GM21423 (cell line): ENCODE data around the gene COPS6.

Source experiments
- ATAC-seq: cut with Tn5 transposase; IDR thresholded peaks from one replicate; pipeline ENCODE4 v1.9.1; 2021; ENCODE audit warnings: mild to moderate bottlenecking, moderate library complexity; ENCODE audit not compliant: unreplicated experiment

The COPS6 gene

GRCh38 chr7:100101016-100101862 is 12.5 kb downstream of the COPS6 start, which contains the start of the genes AP4M1 and MCM7:
AP4M1 (plus strand) TSS chr7:100101643; CDS start chr7:100101715, 72 bp downstream.
MCM7 (minus strand) TSS chr7:100101397; CDS start chr7:100101294, 103 bp downstream.
- ATAC-seq, result peak; percentile 81

- ATAC-seq, result no peak
Observed at GRCh38 chr7:100102950-100103840, 14.4 kb downstream of the COPS6 start.

DNA sequence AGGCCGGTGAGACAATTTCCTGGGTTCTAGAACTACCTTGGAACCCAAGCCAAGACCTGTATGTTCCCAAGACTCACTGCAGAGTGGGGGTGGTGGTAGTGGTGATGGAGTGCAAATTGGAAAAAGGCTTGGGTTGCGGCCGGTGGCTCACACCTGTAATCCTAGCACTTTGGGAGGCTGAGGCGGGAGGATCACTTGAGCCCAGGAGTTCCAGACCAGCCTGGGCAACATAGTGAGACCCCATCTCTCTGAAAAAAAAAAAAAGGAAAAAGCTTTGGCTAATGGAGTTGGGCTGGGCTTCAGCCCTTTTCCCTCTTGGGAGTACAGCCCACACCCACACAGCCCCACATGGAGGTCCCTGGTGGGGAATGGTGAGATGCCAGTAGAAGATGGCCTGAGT is 16.8 kb downstream of the COPS6 start:
- no peak for ATAC-seq

GRCh38 chr7:100106633-100107032 is 17.9 kb downstream of the COPS6 start:
- ATAC-seq, result no peak

DNA sequence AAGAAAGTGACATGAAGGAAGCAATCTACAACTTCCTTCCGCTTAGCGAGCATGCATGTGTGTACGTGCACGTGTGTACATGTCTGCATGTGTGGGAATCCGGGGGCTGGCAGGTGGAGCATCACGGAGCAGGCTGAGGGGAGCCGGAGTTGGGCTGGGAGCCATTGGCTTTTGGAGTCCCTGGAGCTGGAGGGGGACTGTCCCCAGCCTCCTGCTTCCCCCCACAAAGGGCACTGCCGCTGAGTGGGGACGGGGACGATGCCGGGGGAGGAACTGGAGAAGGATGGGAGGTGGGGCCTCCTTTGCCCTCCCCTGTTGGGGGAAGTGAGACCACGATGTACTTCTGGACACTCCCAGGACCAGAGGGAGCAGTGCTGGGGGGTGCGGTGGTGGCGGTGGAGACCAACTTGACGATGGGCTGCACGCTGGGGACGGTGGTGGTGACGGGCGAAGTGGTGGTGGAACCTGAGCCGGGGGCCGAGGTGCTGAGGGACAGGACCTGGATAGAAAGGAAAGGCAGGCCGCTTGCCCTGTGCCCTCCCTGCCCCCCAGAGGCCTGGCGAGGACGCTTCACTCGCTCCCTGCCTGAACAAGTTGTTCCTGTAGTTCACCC is 18.5 kb downstream of the COPS6 start:
- ATAC-seq, result no peak

- ATAC-seq, result no peak
Observed at GRCh38 chr7:100107890-100108289, 19.1 kb downstream of the COPS6 start.

- ATAC-seq, result no peak
Observed at GRCh38 chr7:100109521-100110163, 20.9 kb downstream of the COPS6 start.

DNA sequence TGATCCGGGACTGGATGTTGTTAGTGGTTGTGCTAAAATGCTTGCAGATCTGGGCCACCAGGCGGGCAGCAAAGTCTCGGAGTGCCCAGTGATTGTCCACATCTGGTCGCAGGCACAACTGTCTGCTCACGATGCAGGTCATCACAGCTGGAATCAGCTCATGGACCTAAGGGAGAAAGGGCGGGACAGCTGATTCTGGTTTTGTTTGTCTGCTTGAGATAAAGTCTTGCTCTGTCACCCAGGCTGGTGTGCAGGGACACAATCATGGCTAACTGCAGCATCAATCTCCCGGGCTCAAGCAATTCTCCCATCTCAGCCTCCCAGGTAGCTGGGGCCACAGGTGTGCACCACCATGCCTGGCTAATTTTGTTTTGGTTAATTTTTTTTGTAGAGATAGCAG is 22.4 kb downstream of the COPS6 start:
- no peak for ATAC-seq

DNA sequence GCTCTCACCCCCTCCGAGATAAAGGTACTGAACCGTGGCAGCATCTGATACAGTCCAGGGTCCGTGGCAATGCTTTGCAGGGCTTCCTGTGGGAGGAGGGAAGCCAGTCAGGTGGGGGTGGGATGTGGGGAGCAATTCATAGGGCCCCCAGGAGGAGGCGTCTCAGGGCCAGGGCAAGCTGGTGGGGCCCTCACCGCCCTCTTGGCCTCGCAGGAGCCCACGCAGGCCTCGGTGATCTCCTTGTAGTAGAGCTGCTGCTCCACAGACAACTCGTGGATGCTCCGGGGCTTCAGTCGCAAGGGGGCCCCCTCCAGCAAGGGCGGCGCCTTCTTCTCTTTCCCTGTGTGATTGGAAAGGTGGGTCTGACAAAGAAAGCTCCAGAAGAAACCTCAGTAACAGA is 23.1 kb downstream of the COPS6 start:
- ATAC-seq, result no peak

DNA sequence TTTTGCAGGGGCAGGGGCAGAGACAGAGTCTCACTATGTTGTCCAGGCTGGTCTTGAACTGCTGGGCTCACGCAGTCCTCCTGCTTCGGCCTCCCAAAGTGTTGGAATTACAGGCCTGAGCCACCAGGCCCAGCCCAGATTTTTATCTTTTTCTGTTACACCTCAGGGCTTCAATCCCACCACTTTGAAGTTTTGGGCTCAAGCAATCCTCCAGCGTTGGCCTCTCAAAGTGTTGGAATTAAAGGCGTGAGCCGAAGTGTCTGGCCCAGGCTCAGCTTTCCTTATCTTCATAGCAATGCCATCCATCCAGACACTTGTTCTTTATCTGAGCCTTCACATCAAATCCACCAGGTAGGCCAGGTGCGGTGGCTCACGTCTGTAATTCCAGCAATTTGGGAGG is 26.3 kb downstream of the COPS6 start:
- ATAC-seq, result no peak

- no peak for ATAC-seq
Observed at GRCh38 chr7:100118388-100119071, 29.8 kb downstream of the COPS6 start.

- peak; percentile 69 for ATAC-seq
Observed at GRCh38 chr7:100119072-100119969, 30.6 kb downstream of the COPS6 start, which contains the start of the genes CNPY4 and TAF6. CNPY4 (plus strand) TSS chr7:100119634; CDS start chr7:100119745, 111 bp downstream. TAF6 (minus strand) TSS chr7:100119358; CDS start chr7:100114209, 5,149 bp downstream.

GRCh38 chr7:100119970-100120732 is 31.4 kb downstream of the COPS6 start:
- ATAC-seq, result peak; percentile 30

DNA sequence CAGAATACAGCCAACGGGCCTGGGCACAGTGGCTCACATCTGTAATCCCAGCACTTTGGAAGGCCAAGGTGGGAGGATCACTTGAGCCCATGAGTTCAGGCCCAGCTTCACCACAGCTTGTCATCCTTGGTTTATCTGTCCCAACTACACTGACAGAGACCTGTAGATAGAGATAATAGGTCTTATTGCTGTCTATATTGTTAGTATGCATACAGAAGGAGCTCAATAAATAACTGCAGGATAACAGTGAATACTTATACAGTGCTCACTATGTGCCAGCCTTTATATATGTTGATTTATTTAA is 31.9 kb downstream of the COPS6 start:
- ATAC-seq, result no peak

DNA sequence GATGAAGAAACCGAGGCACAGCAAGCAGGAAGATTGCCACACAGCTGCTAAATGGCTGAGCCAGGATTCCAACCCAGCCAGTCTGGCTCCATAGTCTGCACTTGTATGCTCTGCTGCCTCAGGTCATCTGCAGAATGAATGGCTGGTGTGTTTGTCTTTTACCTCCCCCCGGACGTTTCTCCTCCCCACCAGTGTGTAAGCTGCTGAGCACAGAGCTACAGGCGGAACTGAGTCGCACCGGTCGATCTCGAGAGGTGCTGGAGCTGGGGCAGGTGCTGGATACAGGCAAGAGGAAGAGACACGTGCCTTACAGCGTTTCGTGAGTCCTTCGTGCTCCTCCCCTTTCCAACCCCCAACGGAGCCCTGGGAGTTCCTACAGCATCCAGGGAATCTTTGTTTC is 33.3 kb downstream of the COPS6 start:
- ATAC-seq, result no peak

GRCh38 chr7:100122568-100122967 is 33.8 kb downstream of the COPS6 start:
- no peak for ATAC-seq

GRCh38 chr7:100124301-100125230 is 35.8 kb downstream of the COPS6 start:
- ATAC-seq, result no peak
